ENCODE measurements around the gene CHN2. TPM values are rescaled to one million over a fixed set of nuclear protein-coding genes. Genes with fewer than 3 reads are reported as not detected.
"Not testable (repeated sequence)": the region's sequence is repeated elsewhere in the genome, so short reads cannot be mapped to it uniquely, and the experiment has no call there.

Gene CHN2
- total RNA-seq, 1 experiment from 2014 or later = 7.7 TPM

DNA sequence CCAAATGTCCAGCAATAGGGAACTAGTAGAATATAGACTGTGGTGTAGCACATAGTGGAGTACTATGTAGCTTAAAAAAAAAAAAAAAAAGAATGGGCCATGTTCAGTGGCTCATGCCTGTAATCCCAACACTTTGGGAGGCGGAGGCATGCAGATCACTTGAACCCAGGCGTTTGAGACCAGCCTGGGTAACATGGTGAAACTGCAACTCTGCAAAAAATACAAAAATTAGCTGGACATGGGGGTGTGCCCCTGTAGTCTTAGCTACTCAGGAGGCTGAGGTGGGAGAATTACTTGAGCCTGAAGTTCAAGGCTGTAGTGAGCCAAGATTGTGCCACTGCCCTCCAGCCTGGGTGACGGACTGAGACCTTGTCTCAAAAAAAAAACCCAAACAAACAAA lies 64.4 kb downstream of the CHN2 start:
- H3K9ac ChIP-seq (ENCODE audit: low read length) = no peak overlapping the region
- peaks cover 22% of the 10 kb centered on the region for H3K4me1 ChIP-seq (ENCODE audit: insufficient read depth, low read length)
- no peaks in the 10 kb centered on the region for H3K79me2 ChIP-seq (ENCODE audit: low read length)
- no peaks in the 10 kb centered on the region for H3F3A ChIP-seq (ENCODE audit: low read length, unreplicated experiment)
- H2AFZ ChIP-seq (ENCODE audit: low read length) = no peak overlapping the region
- no peak overlapping the region for H3K27ac ChIP-seq (ENCODE audit: low read length)
- BruUV-seq (replicated peaks) = no TSS peak
- H3K27me3 ChIP-seq (ENCODE audit: low read length) = no peaks in the 10 kb centered on the region
- H3K9me2 ChIP-seq (replicated peaks; ENCODE audit: low read length) = no peaks in the 10 kb centered on the region
- no peaks in the 10 kb centered on the region for H3K9me3 ChIP-seq (ENCODE audit: low read length)
- no peaks in the 10 kb centered on the region for H3K36me3 ChIP-seq (ENCODE audit: low read depth, low read length)
- no peak for ATAC-seq
- no peak overlapping the region for H3K4me2 ChIP-seq (ENCODE audit: low read length)
- no peak for TF ChIP-seq EZH2phosphoT487 (IDR thresholded peaks at IDR 0.05; ENCODE audit: borderline replicate concordance, low read length)
- TF ChIP-seq CTCF (conservative IDR thresholded peaks at IDR 0.05; ENCODE audit: low read depth, low read length) = no peak
- no peak for TF ChIP-seq EZH2 (IDR thresholded peaks at IDR 0.05; ENCODE audit: low read length, unreplicated experiment)
- POLR2A ChIA-PET (ENCODE audit: unreplicated experiment) = interaction anchor here (0.6 kb wide), 1 partner anchor 53 kb away, joined by 4 read pairs; no protein-coding TSS in a partner anchor
- intact Hi-C loops (cut with micrococcal nuclease) = no loop called here
- CTCF ChIA-PET = no interaction called here
- no peak overlapping the region for H3K4me3 ChIP-seq (ENCODE audit: low read length)
- H4K20me1 ChIP-seq (ENCODE audit: low read length) = no peaks in the 10 kb centered on the region
- no peak for DNase-seq

- Histone ChIP-seq H3K9ac (ENCODE audit: low read length) (no peak overlapping the region), H3K27ac (ENCODE audit: low read length) (no peak overlapping the region), H3K4me3 (ENCODE audit: low read length) (no peak overlapping the region), H4K20me1 (ENCODE audit: low read length) (no peaks in the 10 kb centered on the region), H3K27me3 (ENCODE audit: low read length) (no peaks in the 10 kb centered on the region), H3F3A (ENCODE audit: low read length, unreplicated experiment) (no peaks in the 10 kb centered on the region), H3K79me2 (ENCODE audit: low read length) (no peaks in the 10 kb centered on the region), H3K4me1 (ENCODE audit: insufficient read depth, low read length) (peaks cover 10% of the 10 kb centered on the region), H3K4me2 (ENCODE audit: low read length) (no peak overlapping the region), H3K36me3 (ENCODE audit: low read depth, low read length) (no peaks in the 10 kb centered on the region), H2AFZ (ENCODE audit: low read length) (no peak overlapping the region), H3K9me2 (replicated peaks; ENCODE audit: low read length) (no peaks in the 10 kb centered on the region), H3K9me3 (ENCODE audit: low read length) (no peaks in the 10 kb centered on the region)
- no TSS peak for BruUV-seq (replicated peaks)
- no peak for DNase-seq
- ChIA-PET CTCF (no interaction called here), POLR2A (ENCODE audit: unreplicated experiment) (no interaction called here)
- intact Hi-C loops (cut with micrococcal nuclease) = no loop called here
- TF ChIP-seq EZH2phosphoT487 (IDR thresholded peaks at IDR 0.05; ENCODE audit: borderline replicate concordance, low read length) (no peak), CTCF (conservative IDR thresholded peaks at IDR 0.05; ENCODE audit: low read depth, low read length) (no peak), EZH2 (IDR thresholded peaks at IDR 0.05; ENCODE audit: low read length, unreplicated experiment) (no peak)
- no peak for ATAC-seq
These were observed 67.8 kb downstream of the CHN2 start for GRCh38 chr7:29262191-29262917.

DNA sequence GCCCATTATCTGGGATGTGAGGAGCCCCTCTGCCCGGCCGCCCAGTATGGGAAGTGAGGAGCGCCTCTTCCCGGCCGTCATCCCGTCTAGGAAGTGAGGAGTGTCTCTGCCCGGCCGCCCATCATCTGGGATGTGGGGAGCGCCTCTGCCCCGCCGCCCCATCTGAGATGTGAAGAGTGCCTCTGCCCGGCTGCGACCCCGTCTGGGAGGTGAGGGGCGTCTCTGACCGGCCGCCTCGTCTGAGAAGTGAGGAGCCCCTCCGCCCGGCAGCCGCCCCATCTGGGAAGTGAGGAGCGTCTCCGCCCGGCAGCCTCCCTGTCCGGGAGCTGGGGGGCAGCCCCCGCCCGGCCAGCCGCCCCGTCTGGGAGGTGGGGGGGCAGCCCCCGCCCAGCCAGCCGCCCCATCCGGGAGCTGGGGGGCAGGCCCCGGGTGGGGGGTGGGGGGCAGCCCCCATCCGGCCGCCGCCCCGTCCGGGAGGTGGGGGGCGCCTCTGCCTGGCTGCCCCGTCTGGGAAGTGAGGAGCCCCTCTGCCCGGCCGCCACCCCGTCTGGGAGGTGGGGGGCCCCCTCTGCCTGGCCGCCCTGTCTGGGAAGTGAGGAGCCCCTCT lies 69.1 kb downstream of the CHN2 start:
- H3K4me2 ChIP-seq (ENCODE audit: low read length); POLR2A ChIA-PET (ENCODE audit: unreplicated experiment); BruUV-seq (replicated peaks); DNase-seq; H3K9me2 ChIP-seq (replicated peaks; ENCODE audit: low read length); H3K4me3 ChIP-seq (ENCODE audit: low read length); ATAC-seq; H2AFZ ChIP-seq (ENCODE audit: low read length); H3K27me3 ChIP-seq (ENCODE audit: low read length); CTCF ChIA-PET; intact Hi-C loops (cut with micrococcal nuclease); H3F3A ChIP-seq (ENCODE audit: low read length, unreplicated experiment); H3K36me3 ChIP-seq (ENCODE audit: low read depth, low read length); H3K79me2 ChIP-seq (ENCODE audit: low read length); H3K9me3 ChIP-seq (ENCODE audit: low read length); H4K20me1 ChIP-seq (ENCODE audit: low read length); H3K9ac ChIP-seq (ENCODE audit: low read length); H3K27ac ChIP-seq (ENCODE audit: low read length): not testable (repeated sequence)
- peaks cover 10% of the 10 kb centered on the region for H3K4me1 ChIP-seq (ENCODE audit: insufficient read depth, low read length)
